Measurements from ENCODE around the gene BICDL1. TPM values are rescaled to one million over a fixed set of nuclear protein-coding genes. Genes with fewer than 3 reads are reported as not detected.

BICDL1 gene
- total and polyA plus RNA-seq, 7 donors, result 0.16 to 13.1 (median 1.4) TPM

- H3K27ac ChIP-seq, result no peak overlapping the region
- WGBS, 2 donors, result 96 to 100% methylated on average over 1 of the region's 1 CpG
- TF ChIP-seq CTCF (IDR thresholded peaks at IDR 0.05) (no peak), POLR2A (IDR thresholded peaks at IDR 0.05) (no peak)
- peaks cover 10 to 61% (median 17%) of the 10 kb centered on the region in 4 donors for H3K36me3 ChIP-seq
- peaks cover 0 to 48% (median 19%) of the 10 kb centered on the region in 4 donors for H3K4me1 ChIP-seq
- H3K4me3 ChIP-seq, result no peak overlapping the region
- H3K9me3 ChIP-seq, result no peaks in the 10 kb centered on the region
- no peak for DNase-seq
- H3K27me3 ChIP-seq, result no peaks in the 10 kb centered on the region
- intact Hi-C loops (cut with DNase I), result no loop called here
Measured at GRCh38 chr12:120106151-120106550, 117.1 kb downstream of the BICDL1 start.

GRCh38 chr12:120109570-120110267 lies 120.7 kb downstream of the BICDL1 start:
- DNase-seq, result no peak
- Histone ChIP-seq H3K4me3 (no peak overlapping the region), H3K27me3 (no peaks in the 10 kb centered on the region), H3K27ac (no peak overlapping the region), H3K4me1 (peaks cover 0 to 55% (median 13%) of the 10 kb centered on the region in 4 donors), H3K36me3 (peaks cover 0 to 29% (median 0%) of the 10 kb centered on the region in 4 donors), H3K9me3 (no peaks in the 10 kb centered on the region)
- WGBS, 2 donors, result 88 to 90% methylated on average over 10 of the region's 10 CpGs
- intact Hi-C loops (cut with DNase I), result no loop called here
- TF ChIP-seq CTCF (IDR thresholded peaks at IDR 0.05) (no peak), POLR2AphosphoS5 (IDR thresholded peaks at IDR 0.05) (no peak)

GRCh38 chr12:120110550-120111501 lies 121.8 kb downstream of the BICDL1 start:
- TF ChIP-seq EP300 (IDR thresholded peaks at IDR 0.05) (no peak), CTCF (IDR thresholded peaks at IDR 0.05) (no peak), POLR2AphosphoS5 (IDR thresholded peaks at IDR 0.05) (no peak), POLR2A (IDR thresholded peaks at IDR 0.05) (no peak)
- peaks cover 0 to 66% (median 24%) of the 10 kb centered on the region in 4 donors for H3K4me1 ChIP-seq
- H3K4me3 ChIP-seq, result no peak overlapping the region
- DNase-seq, result peak; percentile 84
- intact Hi-C loops (cut with DNase I), result no loop called here
- no peaks in the 10 kb centered on the region for H3K9me3 ChIP-seq
- H3K36me3 ChIP-seq, result peaks cover 0 to 21% (median 0%) of the 10 kb centered on the region in 4 donors
- 57 to 78% methylated on average over 26 of the region's 26 CpGs for WGBS, 2 donors
- H3K27ac ChIP-seq, result peak overlapping the region in 1 of 4 donors; percentile 3
- no peaks in the 10 kb centered on the region for H3K27me3 ChIP-seq

- H3K4me3 ChIP-seq, result peak overlapping the region in 2 of 4 donors; percentile 78 to 81
- peaks cover 0 to 78% (median 46%) of the 10 kb centered on the region in 4 donors for H3K4me1 ChIP-seq
- H3K27ac ChIP-seq, result peak overlapping the region in 1 of 4 donors; percentile 98
- no peaks in the 10 kb centered on the region for H3K27me3 ChIP-seq
- no peaks in the 10 kb centered on the region for H3K36me3 ChIP-seq
- no peak for DNase-seq
- no peak for TF ChIP-seq POLR2AphosphoS5 (IDR thresholded peaks at IDR 0.05)
- TF ChIP-seq EP300 (IDR thresholded peaks at IDR 0.05), result no peak
- no peak for TF ChIP-seq CTCF (IDR thresholded peaks at IDR 0.05)
- no peak for TF ChIP-seq POLR2A (IDR thresholded peaks at IDR 0.05)
- WGBS, 2 donors, result 68 to 83% methylated on average over 3 of the region's 3 CpGs
- intact Hi-C loops (cut with DNase I), result loop anchor here (5.0 kb wide), 1 partner anchor 87 kb away; the partner anchor contains the start of gene RPLP0
- no peaks in the 10 kb centered on the region for H3K9me3 ChIP-seq
Measured at GRCh38 chr12:120115066-120115465, 126.0 kb downstream of the BICDL1 start.
